ENCODE measurements around the gene PREX1.

PREX1 gene

GRCh38 chr20:48866936-48867335 is 39.1 kb upstream of the PREX1 start:
- no peak for ATAC-seq (ENCODE audit: low read depth)
- no peaks in the 10 kb centered on the region for H3K36me3 ChIP-seq (ENCODE audit: low read depth)
- H3K9me3 ChIP-seq (ENCODE audit: severe bottlenecking): no peaks in the 10 kb centered on the region
- no peak for DNase-seq (ENCODE audit: low spot score)
- H3K27me3 ChIP-seq (ENCODE audit: insufficient read depth, poor library complexity, severe bottlenecking): no peaks in the 10 kb centered on the region
- no peak overlapping the region for H3K4me3 ChIP-seq (ENCODE audit: severe bottlenecking)
- no peaks in the 10 kb centered on the region for H3K4me1 ChIP-seq (ENCODE audit: insufficient read depth, poor library complexity, severe bottlenecking)
- TF ChIP-seq CTCF (IDR thresholded peaks at IDR 0.05; ENCODE audit: poor library complexity, severe bottlenecking): no peak
- H3K27ac ChIP-seq (ENCODE audit: poor library complexity, severe bottlenecking): no peak overlapping the region

- Histone ChIP-seq H3K4me3 (ENCODE audit: severe bottlenecking) (no peak overlapping the region), H3K36me3 (ENCODE audit: low read depth) (no peaks in the 10 kb centered on the region), H3K4me1 (ENCODE audit: insufficient read depth, poor library complexity, severe bottlenecking) (no peaks in the 10 kb centered on the region), H3K9me3 (ENCODE audit: severe bottlenecking) (no peaks in the 10 kb centered on the region), H3K27ac (ENCODE audit: poor library complexity, severe bottlenecking) (no peak overlapping the region), H3K27me3 (ENCODE audit: insufficient read depth, poor library complexity, severe bottlenecking) (no peaks in the 10 kb centered on the region)
- DNase-seq (ENCODE audit: low spot score) (no peak), ATAC-seq (ENCODE audit: low read depth) (peak; percentile 19; the same call in 1 of the 3 replicates)
- TF ChIP-seq CTCF (IDR thresholded peaks at IDR 0.05; ENCODE audit: poor library complexity, severe bottlenecking): no peak
These were observed 37.0 kb upstream of the PREX1 start for GRCh38 chr20:48864738-48865318.

- no peak overlapping the region for H3K27ac ChIP-seq (ENCODE audit: poor library complexity, severe bottlenecking)
- ATAC-seq (ENCODE audit: low read depth): no peak
- TF ChIP-seq CTCF (IDR thresholded peaks at IDR 0.05; ENCODE audit: poor library complexity, severe bottlenecking): no peak
- H3K27me3 ChIP-seq (ENCODE audit: insufficient read depth, poor library complexity, severe bottlenecking): no peaks in the 10 kb centered on the region
- H3K4me3 ChIP-seq (ENCODE audit: severe bottlenecking): no peak overlapping the region
- no peak for DNase-seq (ENCODE audit: low spot score)
- H3K9me3 ChIP-seq (ENCODE audit: severe bottlenecking): no peaks in the 10 kb centered on the region
- H3K36me3 ChIP-seq (ENCODE audit: low read depth): no peaks in the 10 kb centered on the region
- no peaks in the 10 kb centered on the region for H3K4me1 ChIP-seq (ENCODE audit: insufficient read depth, poor library complexity, severe bottlenecking)
These were observed 36.5 kb upstream of the PREX1 start for GRCh38 chr20:48864254-48864653.

- DNase-seq (ENCODE audit: low spot score): no peak
- no peak for TF ChIP-seq CTCF (IDR thresholded peaks at IDR 0.05; ENCODE audit: poor library complexity, severe bottlenecking)
These were observed 34.5 kb upstream of the PREX1 start for GRCh38 chr20:48862279-48862678.

GRCh38 chr20:48861444-48861843 is 33.6 kb upstream of the PREX1 start:
- H3K4me1 ChIP-seq (ENCODE audit: insufficient read depth, poor library complexity, severe bottlenecking): no peaks in the 10 kb centered on the region
- no peak for TF ChIP-seq CTCF (IDR thresholded peaks at IDR 0.05; ENCODE audit: poor library complexity, severe bottlenecking)
- H3K27me3 ChIP-seq (ENCODE audit: insufficient read depth, poor library complexity, severe bottlenecking): no peaks in the 10 kb centered on the region
- no peaks in the 10 kb centered on the region for H3K36me3 ChIP-seq (ENCODE audit: low read depth)
- no peak for ATAC-seq (ENCODE audit: low read depth)
- no peak for DNase-seq (ENCODE audit: low spot score)
- no peaks in the 10 kb centered on the region for H3K9me3 ChIP-seq (ENCODE audit: severe bottlenecking)
- no peak overlapping the region for H3K4me3 ChIP-seq (ENCODE audit: severe bottlenecking)
- H3K27ac ChIP-seq (ENCODE audit: poor library complexity, severe bottlenecking): no peak overlapping the region

More at GRCh38 chr20:48862279-48862678, 34.5 kb upstream of the PREX1 start:
- H3K36me3 ChIP-seq (ENCODE audit: low read depth): no peaks in the 10 kb centered on the region
- H3K4me1 ChIP-seq (ENCODE audit: insufficient read depth, poor library complexity, severe bottlenecking): no peaks in the 10 kb centered on the region
- no peaks in the 10 kb centered on the region for H3K9me3 ChIP-seq (ENCODE audit: severe bottlenecking)
- no peak overlapping the region for H3K4me3 ChIP-seq (ENCODE audit: severe bottlenecking)
- no peaks in the 10 kb centered on the region for H3K27me3 ChIP-seq (ENCODE audit: insufficient read depth, poor library complexity, severe bottlenecking)
- ATAC-seq (ENCODE audit: low read depth): no peak
- H3K27ac ChIP-seq (ENCODE audit: poor library complexity, severe bottlenecking): no peak overlapping the region
